GM19467 (cell line): ENCODE measurements around the gene FLRT1.

Experiments used
- ATAC-seq: cut with Tn5 transposase; IDR thresholded peaks from one replicate; pipeline ENCODE4 v1.9.1; 2021; ENCODE audit warnings: mild to moderate bottlenecking, moderate library complexity; ENCODE audit not compliant: unreplicated experiment

FLRT1 gene

DNA sequence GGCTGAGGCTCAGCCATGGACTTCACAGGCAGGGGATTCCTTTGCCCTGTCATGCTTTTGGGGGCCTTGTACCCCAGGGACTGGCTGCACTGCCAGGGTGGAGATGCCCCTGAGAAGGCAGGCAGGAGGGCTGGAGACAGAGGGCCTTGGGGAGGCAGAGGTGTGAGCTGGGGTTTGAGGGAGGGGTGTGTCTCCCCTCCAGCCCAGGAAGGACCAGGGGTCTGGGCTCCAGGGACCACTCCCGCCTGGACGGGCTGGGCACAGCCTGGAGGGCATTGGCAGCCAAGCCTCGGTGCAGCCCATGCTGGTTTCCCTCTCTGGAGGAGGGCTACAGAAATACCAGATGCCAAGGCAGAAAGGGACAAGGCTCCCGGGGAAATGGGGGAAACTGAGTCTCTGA is 30.0 kb upstream of the FLRT1 start:
- ATAC-seq: no peak

DNA sequence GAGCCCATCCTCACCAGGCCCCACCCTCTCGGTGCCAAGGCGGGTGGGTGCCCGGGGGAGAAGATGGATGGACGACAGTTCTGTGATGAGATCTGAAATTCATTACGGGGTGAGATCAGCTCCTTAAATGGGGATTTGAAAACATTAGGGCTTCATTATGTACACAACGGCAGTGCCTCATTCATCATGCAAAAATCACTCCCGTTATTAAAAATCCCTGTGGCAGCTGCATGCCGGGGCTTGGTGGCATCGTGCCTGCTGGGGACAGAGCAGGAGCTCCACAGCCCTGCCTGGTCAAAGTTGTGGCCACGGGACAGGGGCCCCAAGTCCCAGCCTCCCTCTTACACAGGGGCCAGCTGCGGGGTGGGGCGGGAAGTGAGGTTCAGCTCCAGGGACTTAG is 29.3 kb upstream of the FLRT1 start:
- ATAC-seq: no peak

DNA sequence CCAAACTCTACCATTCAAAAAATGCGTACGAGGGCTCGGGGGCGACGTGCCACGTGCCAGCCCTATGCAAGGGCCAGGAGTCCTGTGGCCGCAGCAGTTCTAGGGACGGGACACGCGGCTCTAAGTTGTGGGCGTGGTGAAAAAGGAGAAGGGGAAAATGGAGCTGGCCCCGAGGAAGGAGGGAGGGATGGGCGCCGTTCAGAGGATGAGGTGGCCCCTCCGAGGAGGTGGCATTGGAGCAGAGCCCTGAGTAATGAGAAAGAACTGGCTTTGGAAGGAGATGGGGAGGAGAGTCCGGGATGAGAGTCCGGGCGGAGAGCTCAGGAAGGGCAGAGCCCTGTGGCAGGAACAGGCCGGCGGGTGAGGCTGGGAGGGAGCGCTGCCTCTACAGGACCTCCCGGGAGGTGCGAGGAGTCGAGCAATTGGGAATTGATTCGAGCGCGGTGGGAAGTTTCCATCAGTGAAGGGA is 28.5 kb upstream of the FLRT1 start:
- no peak for ATAC-seq

DNA sequence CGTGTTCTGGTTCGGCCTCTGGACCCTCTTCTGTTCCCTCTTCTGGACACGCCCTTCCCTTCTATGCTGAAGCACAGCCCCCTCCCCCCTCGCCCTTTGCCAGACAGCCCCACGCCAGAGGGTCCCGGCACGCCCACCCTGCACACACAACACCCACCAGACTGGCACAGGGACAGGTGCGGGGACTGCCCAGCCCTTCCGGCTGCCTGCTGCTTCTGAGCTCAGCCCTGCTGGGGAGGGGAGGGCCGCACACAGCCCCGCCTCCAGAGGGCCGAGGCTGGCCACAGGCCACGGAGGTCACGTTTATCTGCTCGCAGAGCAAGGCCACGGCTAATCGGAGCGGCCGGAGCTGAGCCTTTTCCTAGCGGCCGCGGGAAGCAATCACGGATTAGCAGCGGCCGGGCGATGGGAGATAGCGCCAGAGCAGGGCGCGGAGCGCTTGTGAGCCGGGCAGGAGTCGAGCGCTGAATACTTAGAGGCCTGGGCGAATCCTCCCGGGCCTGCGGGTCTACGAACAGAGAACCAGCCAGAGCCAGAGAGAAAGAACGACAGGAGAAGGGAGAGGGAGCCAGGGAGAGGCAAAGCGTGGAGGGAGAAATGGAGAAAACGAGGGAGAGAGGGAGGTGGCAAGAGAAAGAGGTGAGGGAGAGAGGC is 28.0 kb upstream of the FLRT1 start:
- ATAC-seq: no peak

DNA sequence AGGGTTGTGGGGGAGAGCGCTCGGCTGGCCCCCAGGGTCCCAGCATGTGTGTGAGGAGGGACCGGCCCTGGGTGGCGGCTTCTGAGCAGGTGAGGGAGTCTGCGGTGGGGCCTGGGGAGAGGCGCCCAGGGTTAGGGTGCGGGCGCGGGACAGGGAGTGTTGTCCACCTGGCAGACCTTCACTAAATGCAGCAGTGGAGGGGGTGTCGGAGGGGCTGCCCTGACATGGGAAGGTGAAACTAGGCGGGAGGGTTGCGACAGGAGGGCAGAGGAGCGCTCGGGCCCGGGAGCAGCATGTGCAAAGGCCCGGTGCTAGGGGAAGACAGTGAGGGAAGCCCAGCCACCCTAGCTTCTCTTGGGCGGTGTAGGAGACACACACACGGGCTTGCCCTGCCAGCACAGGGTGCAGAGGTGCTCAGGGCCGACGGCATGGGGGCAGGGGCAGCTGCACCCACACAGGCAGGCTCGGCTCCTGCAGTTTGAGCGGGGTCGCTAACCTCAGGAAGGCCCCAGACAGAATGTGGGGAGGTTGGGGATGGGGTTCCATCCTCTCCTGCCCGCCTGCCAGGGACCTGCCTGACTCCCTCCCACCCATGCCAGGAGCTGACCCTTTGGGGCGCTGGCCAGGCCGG is 27.3 kb upstream of the FLRT1 start:
- ATAC-seq: no peak

DNA sequence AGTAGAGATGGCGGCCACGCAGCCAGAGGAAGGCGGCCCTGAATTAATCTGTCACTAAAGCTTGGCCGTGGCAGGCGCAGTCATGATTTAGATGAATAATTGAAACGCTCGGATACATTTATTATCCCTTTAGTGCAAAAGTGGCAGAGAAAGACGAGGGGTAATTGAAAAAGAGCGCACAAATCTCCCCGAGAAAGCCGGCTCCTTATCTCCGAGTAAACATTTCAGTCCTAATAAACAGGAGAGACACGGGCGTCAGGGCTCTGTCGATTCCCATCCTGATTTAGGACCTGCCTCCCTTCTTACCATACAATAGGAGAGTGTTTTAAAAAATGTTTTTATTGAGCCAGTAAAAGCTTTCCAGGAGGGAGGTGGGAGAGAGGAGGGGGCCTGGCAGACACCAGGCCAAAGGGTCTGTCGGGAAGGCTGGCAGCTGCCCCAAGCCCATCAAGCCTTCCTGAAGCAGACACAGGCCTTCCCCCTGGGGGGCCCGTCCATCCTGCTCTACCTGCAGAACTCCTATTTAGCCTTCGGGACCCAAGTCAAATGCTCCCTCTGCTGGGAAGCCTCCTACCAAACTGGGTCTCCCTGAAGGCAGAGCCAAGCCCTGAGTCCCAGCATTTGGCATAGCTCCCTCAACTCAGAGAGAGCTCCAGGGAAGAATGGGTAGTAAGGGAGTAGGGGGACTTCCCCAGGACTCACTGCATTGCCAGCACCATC is 26.7 kb upstream of the FLRT1 start:
- no peak for ATAC-seq

DNA sequence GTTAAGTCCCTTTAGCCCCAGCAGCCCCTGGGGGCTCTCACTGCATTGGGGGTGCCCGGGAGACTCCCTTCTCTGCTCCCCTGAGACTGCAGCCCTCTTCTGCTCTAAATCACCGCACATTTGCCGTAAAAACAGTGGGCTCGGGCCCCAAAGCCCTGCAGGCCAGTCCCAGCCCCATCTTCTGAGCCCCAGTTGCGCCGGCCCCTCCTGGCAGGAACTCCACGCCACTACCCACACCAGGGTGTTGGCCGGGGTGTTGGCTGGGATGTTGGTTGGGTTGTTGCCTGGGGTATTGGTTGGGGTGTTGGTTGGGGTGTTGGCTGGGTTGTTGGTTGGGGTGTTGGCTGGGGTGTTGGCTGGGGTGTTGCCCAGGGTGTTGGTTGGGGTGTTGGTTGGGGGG is 26.0 kb upstream of the FLRT1 start:
- no peak for ATAC-seq

DNA sequence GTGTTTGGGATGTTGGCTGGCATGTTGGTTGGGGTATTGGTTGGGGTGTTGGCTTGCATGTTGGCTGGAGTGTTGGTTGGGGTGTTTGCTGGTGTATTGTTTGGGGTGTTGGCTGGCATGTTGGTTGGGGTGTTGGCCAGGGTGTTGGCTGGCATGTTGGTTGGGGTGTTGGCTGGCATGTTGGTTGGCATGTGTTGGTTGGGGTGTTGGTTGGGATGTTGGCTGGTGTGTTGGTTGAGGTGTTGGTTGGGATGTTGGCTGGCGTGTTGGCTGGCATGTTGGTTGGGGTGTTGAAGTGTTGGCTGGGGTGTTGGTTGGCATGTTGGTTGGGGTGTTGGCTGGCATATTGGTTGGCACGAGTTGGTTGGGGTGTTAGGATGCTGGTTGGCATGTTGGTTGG is 24.9 kb upstream of the FLRT1 start:
- ATAC-seq: no peak

DNA sequence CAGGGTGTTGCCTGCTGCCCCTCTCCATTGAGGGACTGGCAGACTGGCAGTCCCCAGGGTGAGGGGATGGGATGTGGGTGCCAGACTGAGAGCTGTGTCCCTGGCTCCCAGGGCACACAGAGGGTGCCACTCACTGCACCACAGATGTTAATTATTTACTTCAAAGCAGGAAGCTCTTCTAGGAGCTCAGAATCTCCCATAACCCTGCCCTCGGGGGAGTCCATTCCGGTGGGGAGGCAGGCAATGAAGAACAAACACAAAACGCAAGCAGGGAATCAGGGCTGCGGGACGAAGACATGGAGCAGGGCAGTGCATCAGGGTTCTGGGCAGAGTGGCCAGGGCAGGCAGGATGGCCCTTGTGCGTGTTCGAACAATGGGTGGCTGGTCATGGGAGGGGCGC is 24.4 kb upstream of the FLRT1 start:
- no peak for ATAC-seq

DNA sequence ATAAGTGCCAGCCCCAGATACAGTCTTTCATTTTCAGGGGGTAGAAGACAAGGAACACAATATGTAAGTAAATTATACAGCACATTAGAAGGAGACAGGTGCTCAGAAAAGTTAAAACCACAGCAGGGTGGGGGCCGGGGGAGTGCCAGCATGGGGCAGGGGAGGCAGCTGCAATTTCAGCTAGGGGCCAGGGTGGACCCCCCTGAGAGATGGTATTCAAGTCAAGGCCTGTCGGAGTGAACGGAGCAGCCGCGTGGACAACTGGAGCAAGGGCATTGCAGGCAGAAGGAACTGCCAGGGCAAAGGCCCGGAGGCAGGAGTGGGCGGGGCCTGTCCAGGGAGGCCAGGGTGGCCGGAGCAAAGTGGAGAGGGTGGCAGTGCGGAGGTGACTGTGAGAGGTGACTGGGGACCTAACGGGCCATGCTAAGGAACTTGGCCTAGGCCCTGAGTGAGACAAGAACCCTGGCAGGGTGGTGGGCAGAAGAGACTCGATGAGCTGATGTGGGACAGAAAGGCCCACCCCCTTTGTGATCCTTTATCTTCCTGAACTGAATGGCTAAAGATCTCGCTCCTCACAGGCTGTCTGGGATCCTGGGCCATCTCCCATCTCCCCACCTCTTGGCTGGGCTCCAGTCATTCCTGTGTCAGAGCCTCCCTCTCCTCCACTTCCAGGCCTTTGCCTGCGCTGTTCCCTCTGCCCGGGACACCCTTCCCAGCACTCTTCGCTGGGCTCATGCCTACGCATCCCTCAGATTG is 22.4 kb upstream of the FLRT1 start:
- ATAC-seq: no peak

DNA sequence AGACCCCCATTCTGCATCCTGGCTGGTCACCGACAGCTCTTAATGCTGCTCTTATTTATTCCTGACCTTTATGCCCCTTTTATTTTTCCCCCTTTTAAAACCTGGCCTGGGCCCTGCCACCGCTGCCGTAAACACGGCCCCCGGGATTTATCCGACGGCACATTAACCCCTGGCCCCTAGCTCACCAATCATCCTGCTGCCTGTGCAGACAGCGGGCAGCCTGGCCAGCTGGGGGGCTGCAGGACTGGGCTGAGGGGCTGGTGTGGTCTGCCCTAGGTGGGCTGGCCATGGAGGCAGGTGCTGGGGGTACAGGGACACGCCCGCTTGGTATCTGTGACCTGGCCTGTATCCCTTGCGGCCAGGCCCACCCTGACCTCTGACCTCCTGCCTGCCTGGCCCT is 21.4 kb upstream of the FLRT1 start:
- no peak for ATAC-seq

DNA sequence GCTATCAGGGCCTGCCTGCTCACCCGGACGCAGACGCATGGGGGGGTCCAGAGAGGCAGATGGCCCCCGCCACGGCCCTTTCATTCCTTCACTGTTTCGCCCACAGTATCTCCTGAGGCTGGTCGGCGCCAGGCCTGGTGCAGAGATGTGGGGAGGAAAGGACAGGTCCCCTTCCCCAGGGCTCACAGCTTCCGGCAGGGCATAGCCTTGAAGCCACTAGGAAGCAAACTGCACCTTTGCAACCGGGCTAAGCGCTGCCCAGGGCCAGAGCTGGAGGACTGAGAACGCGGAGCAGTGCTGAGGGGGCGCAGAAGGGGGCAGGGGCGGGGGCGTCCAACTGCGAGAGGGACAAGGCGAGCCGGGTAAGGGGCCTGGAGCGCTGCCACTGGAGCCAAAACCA is 20.2 kb upstream of the FLRT1 start:
- no peak for ATAC-seq

DNA sequence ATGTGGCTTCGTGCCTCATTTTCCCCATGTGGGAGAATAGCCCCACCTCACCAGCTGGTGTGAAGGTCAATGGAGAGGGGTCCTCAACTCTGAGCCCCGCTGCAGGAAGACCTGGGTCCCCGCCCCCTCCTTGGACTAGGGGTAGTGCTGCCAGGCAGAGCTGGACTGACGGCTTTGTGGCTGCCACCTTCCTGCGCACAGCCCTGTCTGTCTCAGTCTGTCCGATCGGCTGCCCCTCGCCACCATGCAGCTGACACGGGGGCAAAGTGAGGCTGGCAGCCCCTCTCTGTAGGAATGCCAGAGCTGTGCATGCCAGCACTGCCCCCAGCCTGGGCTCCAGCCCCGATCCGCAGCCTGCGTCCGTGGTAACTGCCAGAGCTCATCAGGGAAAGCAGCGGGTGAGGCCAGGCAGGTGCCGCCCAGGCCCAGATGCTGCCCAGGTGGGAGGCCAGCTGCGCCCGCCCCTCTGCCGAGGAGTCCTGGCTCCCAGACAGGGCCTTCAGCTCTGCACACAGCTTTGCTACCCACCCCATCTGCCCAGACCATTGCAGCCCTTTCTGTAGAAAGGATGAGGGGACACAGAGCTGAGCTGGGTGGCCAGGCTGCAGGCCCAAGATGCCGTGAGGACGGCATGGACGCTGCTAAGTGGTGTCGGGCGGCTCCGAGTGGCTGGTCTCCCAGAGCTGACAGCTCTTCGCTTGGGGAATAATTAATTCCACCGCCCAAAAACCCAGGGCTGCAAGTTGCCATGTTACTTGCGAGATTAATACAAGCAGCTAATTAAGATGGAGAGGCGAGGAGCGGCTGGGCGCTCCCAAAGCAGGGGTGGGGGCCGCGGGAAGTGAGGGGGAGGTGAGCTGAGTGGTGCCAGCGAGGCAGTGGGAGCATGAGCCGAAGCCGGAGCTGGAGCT is 19.5 kb upstream of the FLRT1 start:
- ATAC-seq: no peak

DNA sequence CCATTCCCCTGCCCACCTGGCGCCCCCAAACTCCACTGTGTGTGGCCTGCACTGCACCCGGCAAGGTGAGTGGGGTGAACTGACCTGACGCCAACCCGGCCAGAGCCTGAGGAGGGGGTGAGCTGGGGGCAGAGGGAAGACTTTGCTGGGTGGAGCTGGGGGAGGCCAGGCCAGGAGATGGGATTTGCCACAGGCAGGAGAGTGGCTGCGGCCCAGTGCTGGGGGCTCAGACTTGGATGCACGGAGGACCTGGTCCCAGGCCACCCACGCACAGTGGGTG is 17.8 kb upstream of the FLRT1 start:
- ATAC-seq: no peak

DNA sequence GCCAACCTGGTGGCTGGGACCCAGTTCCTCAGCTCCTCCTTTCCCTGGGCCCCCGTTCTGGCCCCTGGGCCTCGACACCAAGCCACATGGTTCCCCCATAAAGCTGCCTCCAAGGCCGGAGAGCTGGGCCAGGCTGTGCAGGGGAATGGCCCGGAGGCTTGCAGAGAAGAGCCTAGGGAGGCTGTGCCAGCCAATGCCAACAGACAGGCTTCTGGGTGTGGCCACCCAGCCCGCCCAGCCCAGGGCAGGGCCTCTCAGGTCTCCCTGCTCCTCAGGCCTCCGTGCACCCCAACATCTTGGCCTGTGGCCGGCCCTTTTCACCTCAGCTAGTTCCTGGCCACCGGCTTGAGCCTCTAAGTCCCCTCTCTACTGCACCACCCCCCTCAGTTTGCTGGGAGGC is 17.4 kb upstream of the FLRT1 start:
- ATAC-seq: no peak

DNA sequence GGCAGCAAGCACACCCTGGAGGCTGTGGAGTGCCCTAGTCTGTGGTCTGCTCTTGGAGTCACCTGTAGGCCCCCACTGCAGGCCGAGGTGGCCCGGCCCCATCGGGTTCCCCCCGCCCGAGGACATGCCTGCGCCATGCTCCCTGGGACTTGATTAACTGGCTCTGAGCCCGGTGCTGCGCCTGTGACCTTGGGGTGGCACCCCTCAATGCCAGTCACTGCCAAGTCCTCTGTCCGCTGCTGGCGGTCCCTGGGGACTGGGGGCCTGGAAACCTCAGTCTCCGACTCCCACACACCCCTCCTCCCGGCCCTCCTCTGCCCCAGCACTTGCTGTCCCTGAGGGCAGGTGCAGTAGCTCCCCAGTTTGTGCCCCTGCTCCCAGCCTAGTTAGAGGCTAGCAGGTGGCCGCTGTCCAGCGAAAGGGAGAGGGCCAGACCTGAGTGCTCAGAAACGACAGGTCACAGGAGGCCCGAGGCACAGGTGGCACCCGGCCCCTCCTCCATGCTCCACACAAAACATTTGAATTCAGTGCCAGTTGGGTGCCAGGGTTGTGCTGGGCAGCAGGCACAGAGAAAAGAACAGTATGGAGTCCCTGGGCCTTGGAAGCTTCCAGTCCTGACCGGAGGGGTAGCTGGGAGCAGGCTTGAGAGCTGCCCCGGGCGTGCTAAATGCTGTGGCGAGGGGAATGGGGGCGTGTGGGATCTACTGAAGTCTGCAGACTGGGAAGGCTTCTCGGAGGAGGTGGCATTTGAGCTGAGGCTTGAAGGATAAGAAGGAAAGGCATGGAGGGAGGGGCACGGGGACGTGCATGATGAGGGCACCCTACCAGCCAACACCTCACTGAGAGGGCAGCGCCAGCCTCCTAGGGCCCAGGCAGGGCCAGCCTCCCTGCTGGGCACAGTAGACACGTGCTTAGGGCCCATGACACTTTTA is 16.4 kb upstream of the FLRT1 start:
- no peak for ATAC-seq

DNA sequence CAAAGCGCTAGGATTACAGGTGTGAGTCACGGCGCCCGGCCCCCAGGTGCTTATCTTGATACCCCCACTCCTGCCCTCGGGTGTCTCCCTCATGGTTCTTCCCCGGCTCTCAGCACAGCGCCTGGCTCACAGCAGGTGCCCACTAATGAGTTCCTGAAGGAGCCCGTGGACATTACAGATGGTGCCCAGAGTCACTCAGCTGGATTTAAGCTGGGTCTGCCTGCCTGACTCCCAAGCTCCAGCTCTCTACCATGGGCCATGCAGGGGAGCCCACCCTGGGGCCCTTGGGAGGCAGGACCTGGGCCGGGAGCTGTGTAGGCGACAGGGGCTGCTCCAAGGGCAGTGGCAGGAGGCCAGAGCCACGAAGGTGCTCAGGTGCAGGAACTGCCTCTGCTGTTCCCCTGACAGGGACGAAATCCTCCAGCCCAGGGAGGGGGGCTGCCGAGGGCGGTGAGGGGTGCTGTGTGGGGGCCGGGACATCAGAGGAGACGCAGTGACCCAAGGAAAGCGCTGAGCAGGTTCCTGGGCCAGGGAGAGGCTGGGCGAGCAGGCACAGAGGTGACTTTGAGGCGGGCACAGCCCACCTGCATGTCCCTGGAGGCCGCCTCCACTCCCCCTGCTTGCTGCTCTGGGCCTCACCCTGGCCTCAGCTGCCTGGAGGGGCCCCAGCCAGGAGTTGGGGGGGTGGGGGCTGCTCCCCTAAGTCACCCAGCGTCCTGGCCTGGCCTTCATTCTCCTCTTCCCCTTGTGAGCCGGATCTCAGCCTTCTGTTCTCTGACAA is 14.6 kb upstream of the FLRT1 start:
- no peak for ATAC-seq

DNA sequence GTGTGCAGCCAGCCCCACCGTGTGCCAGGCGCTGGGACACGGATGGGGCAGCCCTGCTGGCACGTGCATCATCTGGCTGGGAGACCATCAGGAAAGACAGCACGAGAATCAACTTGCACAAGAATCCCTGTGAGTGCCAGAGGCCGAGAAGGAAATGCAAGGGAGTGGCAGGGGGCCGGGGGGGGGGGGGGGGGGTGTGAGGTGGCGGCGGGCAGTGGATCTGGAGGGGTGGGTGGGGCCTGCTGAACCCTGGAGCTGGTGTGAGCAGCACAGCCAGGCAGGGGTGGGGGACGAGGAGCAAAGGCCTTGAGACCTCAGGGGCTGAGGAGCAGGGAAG is 14.0 kb upstream of the FLRT1 start:
- ATAC-seq: no peak

DNA sequence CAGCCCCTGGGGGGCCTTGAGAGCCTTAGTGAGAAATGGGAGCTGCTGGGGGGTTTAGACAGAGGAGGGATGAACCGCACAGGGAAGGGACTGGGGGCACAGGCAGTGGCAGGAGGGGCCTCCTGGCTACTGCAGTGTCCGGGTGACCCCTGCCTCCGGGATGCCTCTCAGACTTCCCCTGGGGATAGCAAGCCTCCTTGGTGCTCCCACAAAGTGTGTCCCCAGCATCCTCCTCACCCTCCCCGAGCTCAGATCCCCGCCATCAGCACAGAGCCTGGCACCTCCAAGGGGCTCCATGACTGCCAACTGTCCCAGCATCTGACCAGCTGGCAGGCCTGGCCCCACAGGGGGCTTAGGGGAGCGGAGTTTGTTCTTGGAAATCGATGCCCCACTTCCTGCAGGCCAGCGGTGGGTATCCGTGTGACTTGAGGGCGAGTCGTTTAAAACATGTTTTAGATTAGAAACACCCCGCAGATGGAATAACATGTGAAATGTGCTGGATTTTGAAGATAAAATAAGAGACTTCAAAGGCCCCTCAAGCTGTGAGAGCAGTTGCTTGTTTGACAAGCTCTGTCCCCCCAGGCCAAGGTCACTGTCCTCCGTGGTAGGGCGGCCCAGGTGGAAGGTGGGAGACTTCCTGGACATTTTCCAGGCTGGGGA is 13.5 kb upstream of the FLRT1 start:
- ATAC-seq: no peak
